GM21526 (cell line): ENCODE results near the gene MAMDC2.

ENCODE experiments used
- ATAC-seq: cut with Tn5 transposase; IDR thresholded peaks from one replicate; pipeline ENCODE4 v1.9.1; 2021; ENCODE audit warnings: moderate library complexity; ENCODE audit not compliant: unreplicated experiment, low FRiP score

Gene MAMDC2

GRCh38 chr9:70127540-70128416, 84.1 kb downstream of the MAMDC2 start:
- no peak for ATAC-seq

GRCh38 chr9:70130266-70130665, 86.6 kb downstream of the MAMDC2 start:
- no peak for ATAC-seq

- ATAC-seq: no peak
Measured at GRCh38 chr9:70131296-70131695, 87.6 kb downstream of the MAMDC2 start.

GRCh38 chr9:70133253-70134208, 89.9 kb downstream of the MAMDC2 start:
- no peak for ATAC-seq

GRCh38 chr9:70134360-70134759, 90.7 kb downstream of the MAMDC2 start:
- no peak for ATAC-seq

- ATAC-seq: no peak
Measured at GRCh38 chr9:70135176-70135575, 91.5 kb downstream of the MAMDC2 start.

- no peak for ATAC-seq
Measured at GRCh38 chr9:70136632-70137031, 93.0 kb downstream of the MAMDC2 start.

GRCh38 chr9:70137577-70137976, 93.9 kb downstream of the MAMDC2 start:
- no peak for ATAC-seq

- ATAC-seq: no peak
Measured at GRCh38 chr9:70142101-70142500, 98.5 kb downstream of the MAMDC2 start.

- no peak for ATAC-seq
Measured at GRCh38 chr9:70143394-70144130, 99.9 kb downstream of the MAMDC2 start.

- no peak for ATAC-seq
Measured at GRCh38 chr9:70144131-70144503, 100.5 kb downstream of the MAMDC2 start.

- no peak for ATAC-seq
Measured at GRCh38 chr9:70145981-70146380, 102.3 kb downstream of the MAMDC2 start.

GRCh38 chr9:70147196-70147595, 103.5 kb downstream of the MAMDC2 start:
- ATAC-seq: no peak

- no peak for ATAC-seq
Measured at GRCh38 chr9:70147651-70148050, 104.0 kb downstream of the MAMDC2 start.

- no peak for ATAC-seq
Measured at GRCh38 chr9:70152350-70152749, 108.7 kb downstream of the MAMDC2 start.

- ATAC-seq: no peak
Measured at GRCh38 chr9:70156729-70157128, 113.1 kb downstream of the MAMDC2 start.

GRCh38 chr9:70159630-70160029, 116.0 kb downstream of the MAMDC2 start:
- no peak for ATAC-seq

- ATAC-seq: no peak
Measured at GRCh38 chr9:70160686-70161600, 117.3 kb downstream of the MAMDC2 start.

- ATAC-seq: no peak
Measured at GRCh38 chr9:70165006-70165602, 121.5 kb downstream of the MAMDC2 start.
